Measurements from ENCODE around the gene TRIM62.

The TRIM62 gene

DNA sequence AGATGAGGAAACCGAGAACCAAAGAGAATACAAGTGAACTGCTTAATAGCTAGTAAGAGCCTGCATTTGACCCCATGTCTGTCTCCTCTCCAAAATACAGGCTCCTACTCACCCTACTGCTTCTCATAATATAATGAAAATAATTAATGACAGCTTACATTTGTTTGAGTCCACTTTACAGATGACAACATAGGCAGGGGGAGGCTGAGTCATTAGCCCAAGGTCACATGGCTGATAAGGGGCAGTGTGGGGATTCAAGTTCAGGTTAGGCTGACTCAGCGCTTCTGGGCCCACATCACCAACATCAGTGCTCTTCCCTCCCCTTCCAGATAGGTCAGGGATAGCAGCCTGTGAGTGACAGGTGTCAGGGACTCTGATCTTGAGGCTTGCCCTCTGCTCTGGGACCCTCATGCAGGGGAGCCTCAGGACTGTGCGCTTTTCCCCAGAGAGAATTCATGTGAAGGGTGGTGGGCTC lies 84.7 kb downstream of the TRIM62 start:
- peaks cover 44% of the 10 kb centered on the region for H3K4me1 ChIP-seq (ENCODE audit: insufficient read depth, low read length, poor library complexity, severe bottlenecking)
- H3F3A ChIP-seq (ENCODE audit: low read depth): peaks cover 19% of the 10 kb centered on the region
- TF ChIP-seq, protein P1, sequence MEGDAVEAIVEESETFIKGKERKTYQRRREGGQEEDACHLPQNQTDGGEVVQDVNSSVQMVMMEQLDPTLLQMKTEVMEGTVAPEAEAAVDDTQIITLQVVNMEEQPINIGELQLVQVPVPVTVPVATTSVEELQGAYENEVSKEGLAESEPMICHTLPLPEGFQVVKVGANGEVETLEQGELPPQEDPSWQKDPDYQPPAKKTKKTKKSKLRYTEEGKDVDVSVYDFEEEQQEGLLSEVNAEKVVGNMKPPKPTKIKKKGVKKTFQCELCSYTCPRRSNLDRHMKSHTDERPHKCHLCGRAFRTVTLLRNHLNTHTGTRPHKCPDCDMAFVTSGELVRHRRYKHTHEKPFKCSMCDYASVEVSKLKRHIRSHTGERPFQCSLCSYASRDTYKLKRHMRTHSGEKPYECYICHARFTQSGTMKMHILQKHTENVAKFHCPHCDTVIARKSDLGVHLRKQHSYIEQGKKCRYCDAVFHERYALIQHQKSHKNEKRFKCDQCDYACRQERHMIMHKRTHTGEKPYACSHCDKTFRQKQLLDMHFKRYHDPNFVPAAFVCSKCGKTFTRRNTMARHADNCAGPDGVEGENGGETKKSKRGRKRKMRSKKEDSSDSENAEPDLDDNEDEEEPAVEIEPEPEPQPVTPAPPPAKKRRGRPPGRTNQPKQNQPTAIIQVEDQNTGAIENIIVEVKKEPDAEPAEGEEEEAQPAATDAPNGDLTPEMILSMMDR (conservative IDR thresholded peaks at IDR 0.05; ENCODE audit: low read length): no peak
- TF ChIP-seq EZH2phosphoT487 (IDR thresholded peaks at IDR 0.05; ENCODE audit: borderline replicate concordance): no peak

DNA sequence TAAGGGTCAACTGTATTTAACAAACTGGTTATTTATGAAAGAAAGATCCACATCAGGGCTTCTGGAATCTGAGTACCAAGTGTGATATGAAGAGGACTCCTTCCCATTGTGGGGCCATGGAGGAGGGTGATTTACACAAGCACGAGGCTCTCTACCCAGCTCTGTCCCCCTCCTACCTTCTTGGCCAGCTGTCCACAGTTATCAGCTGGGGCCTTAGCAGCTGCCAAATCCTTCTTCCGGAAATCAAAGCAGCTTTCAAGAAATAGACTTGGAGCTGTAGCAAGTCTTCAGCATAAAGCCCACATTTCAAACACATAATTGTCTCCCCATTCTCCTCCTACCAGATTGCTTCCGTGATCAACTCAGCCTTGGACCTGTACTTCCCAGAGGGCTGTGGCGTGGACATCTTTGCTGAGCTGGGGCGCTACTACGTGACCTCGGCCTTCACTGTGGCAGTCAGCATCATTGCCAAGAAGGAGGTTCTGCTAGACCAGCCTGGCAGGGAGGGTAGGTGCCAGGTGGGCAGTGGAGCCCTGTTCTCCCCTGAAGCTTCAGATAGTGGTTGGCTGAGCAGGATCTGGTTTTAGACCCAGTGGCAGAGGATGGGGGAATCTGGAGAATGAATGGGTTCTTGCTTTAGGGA lies 85.4 kb downstream of the TRIM62 start:
- Histone ChIP-seq H3F3A (ENCODE audit: low read depth) (peaks cover 19% of the 10 kb centered on the region), H2AFZ (ENCODE audit: low read length) (0 out of 2 replicates have a peak overlapping the region, but pooled peaks have one; percentile 11), H3K9me2 (replicated peaks; ENCODE audit: low read depth, low read length) (no peaks in the 10 kb centered on the region), H4K20me1 (ENCODE audit: insufficient read depth, low read length, poor library complexity, severe bottlenecking) (no peaks in the 10 kb centered on the region), H3K4me3 (ENCODE audit: low read length, poor library complexity, severe bottlenecking) (no peak overlapping the region), H3K27me3 (ENCODE audit: insufficient read depth, low read length, poor library complexity, severe bottlenecking) (no peaks in the 10 kb centered on the region), H3K9me3 (ENCODE audit: insufficient read depth, low read depth, low read length) (no peaks in the 10 kb centered on the region), H3K9ac (ENCODE audit: low read depth, low read length, poor library complexity, severe bottlenecking) (no peak overlapping the region), H3K4me1 (ENCODE audit: insufficient read depth, low read length, poor library complexity, severe bottlenecking) (peaks cover 44% of the 10 kb centered on the region), H3K36me3 (ENCODE audit: insufficient read depth, low read length) (no peaks in the 10 kb centered on the region), H3K4me2 (ENCODE audit: low read depth, low read length, poor library complexity, severe bottlenecking) (no peak overlapping the region), H3K79me2 (ENCODE audit: insufficient read depth, low read length) (no peaks in the 10 kb centered on the region)
- TF ChIP-seq, protein P1 (conservative IDR thresholded peaks at IDR 0.05; ENCODE audit: low read length): no peak
- no peak for TF ChIP-seq EZH2phosphoT487 (IDR thresholded peaks at IDR 0.05; ENCODE audit: borderline replicate concordance)

More for the DNA sequence above, 84.7 kb downstream of the TRIM62 start:
- Histone ChIP-seq H3K9me3 (ENCODE audit: insufficient read depth, low read depth, low read length) (no peaks in the 10 kb centered on the region), H3K27me3 (ENCODE audit: insufficient read depth, low read length, poor library complexity, severe bottlenecking) (no peaks in the 10 kb centered on the region), H3K36me3 (ENCODE audit: insufficient read depth, low read length) (no peaks in the 10 kb centered on the region), H3K79me2 (ENCODE audit: insufficient read depth, low read length) (no peaks in the 10 kb centered on the region), H3K9ac (ENCODE audit: low read depth, low read length, poor library complexity, severe bottlenecking) (peak overlapping the region; percentile 63), H2AFZ (ENCODE audit: low read length) (no peak overlapping the region), H3K9me2 (replicated peaks; ENCODE audit: low read depth, low read length) (no peaks in the 10 kb centered on the region), H4K20me1 (ENCODE audit: insufficient read depth, low read length, poor library complexity, severe bottlenecking) (no peaks in the 10 kb centered on the region), H3K4me3 (ENCODE audit: low read length, poor library complexity, severe bottlenecking) (no peak overlapping the region), H3K4me2 (ENCODE audit: low read depth, low read length, poor library complexity, severe bottlenecking) (peak overlapping the region; percentile 59)

Measured in Loucy (cell line).